GM19467 (cell line): ENCODE results near the gene TRIO.

Experiments used
- ATAC-seq: cut with Tn5 transposase; IDR thresholded peaks from one replicate; pipeline ENCODE4 v1.9.1; 2021; ENCODE audit warnings: mild to moderate bottlenecking, moderate library complexity; ENCODE audit not compliant: unreplicated experiment

Gene TRIO

DNA sequence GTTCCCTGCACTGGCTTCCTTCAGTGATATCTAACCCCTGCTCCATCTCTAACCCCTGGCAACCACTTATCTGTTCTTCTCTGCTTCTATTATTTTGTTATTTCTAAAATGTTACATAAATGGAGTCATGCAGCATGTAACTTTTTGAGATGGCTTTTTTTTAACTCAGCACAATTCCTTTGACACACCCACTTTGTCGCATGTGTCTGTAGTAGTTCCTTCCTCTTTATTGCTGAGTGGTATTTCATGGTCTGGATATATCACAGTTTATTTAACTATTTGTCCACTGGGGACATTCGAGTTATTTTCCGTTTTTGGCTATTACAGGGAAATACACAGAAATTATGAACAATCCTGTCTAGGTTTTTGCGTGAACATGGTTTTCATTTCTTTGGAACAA lies 200.2 kb downstream of the TRIO start:
- ATAC-seq, result no peak

DNA sequence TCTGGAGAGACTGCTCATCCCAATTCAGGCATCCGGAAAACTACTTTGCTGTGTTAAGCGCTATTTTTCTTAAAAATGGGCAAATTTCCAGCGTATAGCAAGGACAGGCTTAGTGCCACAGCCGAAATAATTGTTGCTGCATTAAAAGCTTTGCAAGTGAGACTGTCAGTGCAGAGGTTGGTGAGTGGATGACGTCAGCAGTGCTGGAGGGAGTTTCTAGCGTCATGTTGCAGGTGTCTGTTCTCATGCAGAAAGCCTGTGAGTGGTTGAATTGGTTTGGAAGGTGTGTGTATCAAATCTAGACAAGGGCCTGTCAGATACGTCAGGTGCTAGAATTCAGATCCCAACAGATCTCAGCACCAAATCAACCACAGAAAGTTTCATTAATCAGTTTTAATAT lies 204.4 kb downstream of the TRIO start:
- no peak for ATAC-seq

DNA sequence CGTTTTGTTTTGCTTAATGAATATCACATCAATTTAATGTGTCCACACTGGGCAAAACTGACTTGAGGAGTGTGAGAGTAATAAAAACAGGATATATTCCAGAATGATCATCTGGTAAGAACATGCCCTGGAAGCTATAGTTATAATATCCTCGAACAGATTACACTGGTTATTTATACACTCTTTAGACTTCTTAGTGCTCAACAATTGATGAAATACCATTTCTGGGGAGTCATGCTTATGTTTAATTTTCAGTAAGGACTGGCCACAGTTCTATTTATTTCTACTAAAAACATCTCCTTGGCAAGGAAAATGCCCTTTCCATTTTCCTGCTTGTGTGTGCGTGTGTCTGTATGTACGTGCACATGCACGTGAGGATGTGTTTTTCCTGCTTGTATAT lies 205.0 kb downstream of the TRIO start:
- no peak for ATAC-seq

DNA sequence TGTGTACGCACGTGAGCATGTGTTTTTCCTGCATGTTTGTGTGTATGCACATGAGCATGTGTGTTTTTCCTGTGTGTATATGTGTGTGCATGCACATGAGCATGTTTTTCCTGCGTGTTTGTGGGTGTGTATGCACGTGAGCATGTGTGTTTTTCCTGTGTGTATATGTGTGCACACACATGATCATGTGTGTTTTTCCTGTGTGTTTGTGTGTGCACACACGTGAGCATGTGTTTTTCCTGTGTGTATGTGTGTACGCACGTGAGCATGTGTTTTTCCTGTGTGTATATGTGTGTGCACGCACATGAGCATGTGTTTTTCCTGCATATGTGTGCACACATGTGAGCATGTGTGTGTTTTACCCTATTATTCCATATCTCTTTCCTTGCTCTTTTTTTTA lies 205.9 kb downstream of the TRIO start:
- no peak for ATAC-seq

DNA sequence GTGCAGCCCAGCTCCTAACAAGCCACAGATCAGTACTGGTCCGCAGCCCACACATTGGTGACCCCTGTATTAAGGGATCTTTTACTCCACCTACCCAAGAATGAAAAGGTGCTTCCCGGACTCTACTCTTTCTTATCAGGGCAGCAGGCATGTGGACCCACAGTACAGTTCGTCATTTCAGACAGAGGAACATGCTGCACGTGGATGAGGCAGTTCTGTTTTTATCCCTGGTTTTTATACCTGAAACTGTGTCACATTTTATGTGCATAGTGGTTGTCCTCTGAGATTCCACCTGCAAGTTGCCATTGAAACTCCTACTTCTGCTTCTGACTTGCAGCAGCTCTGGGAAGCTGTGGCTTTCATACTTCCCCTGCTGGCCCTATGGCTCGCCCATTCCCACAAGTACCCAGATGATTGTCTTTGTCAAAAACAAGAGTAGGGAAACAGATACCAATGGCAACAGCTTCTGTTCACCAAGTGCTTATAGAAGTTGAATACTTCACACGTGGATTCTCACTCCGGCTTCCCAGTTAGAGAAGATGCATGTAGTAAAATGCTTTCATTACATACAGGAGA lies 208.0 kb downstream of the TRIO start:
- ATAC-seq, result no peak

DNA sequence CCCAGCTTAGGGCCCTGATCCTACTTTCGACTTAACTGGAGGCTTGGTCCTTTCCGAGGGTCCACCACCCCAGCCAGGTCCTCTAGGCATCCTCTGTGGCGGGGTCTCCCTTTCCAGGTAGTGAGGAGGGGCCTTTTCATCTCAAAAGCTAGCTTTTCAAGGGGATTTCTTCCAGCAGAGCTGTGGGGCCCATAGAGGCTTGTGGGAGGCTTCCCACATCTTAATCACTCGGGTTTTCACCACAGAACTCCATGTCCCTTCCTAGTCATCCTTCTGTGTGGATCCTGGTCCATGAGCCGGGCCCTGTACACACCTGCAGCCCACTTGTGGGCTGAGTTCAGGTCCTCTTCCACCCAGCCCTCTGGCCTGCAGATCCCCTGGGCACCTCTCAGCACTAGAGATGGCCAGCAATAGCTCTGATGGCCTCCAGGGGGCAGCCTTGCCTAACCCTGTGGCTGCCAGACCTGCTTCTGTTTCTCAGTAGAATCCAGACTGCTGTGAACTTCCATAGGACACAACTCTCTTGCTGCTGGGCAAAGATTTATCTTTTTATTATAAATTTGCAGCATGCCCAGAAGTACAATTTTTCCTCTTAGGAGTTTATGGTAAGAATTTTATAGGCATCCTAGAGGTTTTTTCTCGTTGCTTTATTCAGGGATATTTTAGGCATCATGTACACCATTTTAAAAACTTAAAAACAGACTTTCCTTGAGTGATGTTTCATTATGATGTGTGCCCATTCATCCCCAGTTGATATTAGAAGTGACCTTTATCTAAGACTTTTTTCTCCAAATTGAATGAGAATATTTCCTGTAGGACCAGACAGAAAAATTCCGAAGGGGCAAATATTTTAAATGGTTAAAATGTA lies 208.9 kb downstream of the TRIO start:
- ATAC-seq, result peak; percentile 87

DNA sequence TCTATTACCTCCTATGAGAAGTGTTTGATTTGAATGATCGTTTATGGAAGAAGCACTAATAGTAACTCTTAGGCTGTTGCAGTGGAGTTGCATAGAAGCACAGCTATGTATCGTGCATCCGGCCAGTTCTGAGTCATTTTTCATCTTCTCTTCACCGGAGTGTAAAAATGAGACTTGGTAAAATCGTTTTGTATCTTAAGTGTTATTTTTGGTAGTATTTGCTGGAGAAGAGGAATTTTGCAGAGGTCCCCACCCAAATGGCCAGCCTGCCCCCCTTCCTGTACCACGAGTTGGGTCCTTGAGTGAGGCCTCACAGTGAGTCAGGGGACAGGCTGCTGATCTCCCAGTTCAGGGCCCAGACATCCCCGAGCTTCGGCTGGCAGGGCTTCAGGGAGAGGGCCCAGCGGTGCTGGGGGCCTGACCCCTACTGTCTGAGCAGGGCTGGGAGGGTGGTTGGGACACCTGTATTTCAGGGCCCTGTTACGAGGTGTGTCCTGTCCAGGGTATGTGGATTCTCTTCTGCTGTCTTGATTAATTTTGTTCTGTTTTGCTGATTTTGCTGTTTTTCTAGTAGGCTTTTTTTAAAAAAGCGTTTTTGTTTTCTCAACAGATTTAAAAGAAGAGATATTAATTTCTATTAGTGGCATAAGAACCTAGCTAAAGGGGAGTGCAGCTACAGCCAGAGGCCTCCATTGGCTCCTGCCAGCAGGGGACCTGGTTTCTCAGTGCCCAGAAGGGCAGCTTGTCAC lies 210.8 kb downstream of the TRIO start:
- ATAC-seq, result no peak

DNA sequence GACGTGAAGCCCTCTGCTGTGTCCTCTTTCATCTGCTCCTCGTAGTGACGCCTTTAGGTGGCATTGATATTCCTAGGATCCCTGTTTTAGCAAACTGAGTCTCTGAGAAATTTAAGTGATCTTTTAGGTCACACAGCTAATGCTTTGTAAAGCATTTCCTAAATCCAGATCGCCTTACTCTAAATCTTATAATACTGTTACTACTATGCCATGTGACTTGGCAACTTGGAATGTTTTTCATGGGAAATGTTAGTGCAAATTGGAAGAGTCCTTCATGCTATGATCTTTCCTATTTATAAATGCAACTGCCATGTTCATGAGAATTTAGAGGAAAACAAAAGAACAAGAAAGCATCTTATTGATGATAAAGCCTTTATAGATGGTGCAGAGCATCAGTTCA lies 212.2 kb downstream of the TRIO start:
- ATAC-seq, result no peak

DNA sequence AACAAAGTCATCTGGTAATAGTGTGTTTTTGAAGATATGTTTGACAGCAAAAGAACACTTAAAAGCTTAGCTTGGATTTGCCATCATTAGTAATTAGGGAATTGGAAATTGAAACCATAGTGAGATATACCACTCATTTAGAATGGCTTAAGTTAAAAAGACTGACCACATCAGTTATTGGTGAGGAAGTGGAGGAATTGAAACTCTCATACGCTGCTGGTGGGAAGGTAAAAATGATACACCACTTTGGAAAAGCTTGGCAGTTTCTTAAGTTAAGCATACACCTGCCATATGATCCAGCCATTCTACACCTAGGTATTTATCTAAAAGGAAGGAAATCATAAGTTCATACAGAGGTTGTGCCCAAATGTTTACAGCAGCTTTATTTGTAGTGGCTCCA lies 213.2 kb downstream of the TRIO start:
- no peak for ATAC-seq

DNA sequence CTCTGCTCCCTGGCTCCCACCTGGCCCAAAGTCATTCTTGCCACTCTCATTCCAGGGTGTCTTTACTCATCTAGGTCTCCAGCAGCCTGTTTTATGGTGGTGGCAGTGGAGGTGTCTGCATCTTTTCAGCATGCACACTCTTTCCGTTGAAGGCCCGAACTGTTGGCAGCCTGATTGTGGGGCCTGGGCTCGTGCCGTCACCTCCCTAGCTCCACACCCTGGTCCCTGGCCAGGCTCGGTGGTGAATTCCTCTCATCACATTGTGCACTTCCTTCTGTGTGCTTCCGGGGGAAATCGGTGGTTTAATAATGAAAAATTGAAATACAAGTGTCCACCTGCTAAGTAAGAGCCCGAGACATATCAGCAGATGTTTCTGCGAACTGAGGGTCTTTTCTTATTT lies 214.3 kb downstream of the TRIO start:
- ATAC-seq, result no peak

DNA sequence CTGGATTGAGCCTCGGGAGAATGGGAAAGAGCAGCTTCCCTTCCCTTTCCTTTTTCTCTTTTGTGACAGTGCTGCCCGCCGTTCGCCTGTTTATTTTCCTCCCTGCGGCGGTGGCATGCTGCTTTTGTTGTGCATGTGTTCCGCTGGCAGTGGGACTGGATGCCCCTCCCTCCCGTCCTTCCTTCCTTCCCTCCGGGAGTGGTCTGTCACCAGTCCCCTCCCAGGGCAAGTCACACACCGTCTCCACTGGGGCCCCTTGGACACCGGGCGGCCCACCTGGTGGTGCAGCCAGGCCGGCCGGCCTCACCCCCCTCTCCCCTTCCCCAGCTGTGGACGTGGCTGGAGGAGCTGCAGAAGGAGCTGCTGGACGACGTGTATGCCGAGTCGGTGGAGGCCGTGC lies 214.7 kb downstream of the TRIO start:
- ATAC-seq, result no peak

DNA sequence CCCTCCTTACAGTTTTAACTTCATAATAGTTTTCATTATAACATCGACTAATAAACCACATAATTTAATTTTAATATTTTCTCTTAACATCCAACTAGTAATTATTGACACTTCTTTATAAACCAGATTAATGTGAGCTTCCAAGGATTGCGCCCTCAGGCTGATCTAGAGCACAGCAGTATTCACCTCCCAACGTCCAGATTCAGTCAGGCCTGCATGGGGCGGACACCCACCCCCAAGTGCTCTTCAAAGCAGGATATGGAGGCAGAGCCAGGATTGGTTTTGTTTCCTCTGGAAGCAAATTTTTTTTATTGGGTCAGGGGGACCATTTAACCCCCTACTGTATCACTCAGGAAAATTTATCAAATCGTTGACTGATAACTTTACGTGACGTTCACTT lies 215.4 kb downstream of the TRIO start:
- no peak for ATAC-seq

DNA sequence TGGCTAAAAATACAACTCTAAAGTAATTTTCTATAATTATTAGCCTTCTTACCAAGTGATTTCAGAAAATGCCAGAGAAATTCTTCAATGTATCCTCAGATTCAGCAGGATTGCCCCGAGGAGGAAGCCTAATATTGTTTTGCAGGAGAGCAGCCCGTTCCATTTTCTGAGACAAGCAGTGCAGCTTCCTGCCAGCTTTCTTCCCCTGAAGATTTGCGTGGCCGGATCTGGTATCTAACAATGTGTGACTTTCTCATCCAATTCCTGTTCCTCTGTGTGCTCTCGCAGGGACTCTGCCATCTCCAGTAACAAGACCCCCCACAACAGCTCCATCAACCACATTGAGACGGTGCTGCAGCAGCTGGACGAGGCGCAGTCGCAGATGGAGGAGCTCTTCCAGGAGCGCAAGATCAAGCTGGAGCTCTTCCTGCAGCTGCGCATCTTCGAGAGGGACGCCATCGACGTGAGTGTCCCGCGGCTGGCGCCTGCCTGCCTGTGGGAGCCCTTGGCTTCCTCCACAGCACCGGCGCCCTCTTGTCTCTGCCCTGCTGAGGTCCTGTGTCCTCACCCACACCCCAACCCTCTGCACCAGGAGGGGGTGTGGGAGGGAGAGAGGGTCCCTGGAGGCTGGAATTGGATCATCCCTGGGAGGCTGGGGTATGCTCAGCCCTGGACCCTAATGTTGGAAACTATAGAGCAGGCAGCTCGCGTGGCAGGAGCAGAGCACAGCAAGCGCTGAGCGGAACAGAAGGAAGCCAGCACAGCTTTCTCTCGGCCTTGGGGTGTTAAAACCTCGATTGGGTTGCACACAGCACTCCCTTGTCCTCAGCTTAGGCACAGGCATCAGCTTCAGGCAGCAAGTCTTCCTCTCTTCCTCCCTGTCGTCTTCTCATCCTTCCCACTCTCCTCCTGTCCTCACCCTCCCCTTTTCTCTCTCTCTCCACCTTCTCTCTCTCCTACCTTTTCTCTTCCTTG lies 216.2 kb downstream of the TRIO start:
- ATAC-seq, result no peak

DNA sequence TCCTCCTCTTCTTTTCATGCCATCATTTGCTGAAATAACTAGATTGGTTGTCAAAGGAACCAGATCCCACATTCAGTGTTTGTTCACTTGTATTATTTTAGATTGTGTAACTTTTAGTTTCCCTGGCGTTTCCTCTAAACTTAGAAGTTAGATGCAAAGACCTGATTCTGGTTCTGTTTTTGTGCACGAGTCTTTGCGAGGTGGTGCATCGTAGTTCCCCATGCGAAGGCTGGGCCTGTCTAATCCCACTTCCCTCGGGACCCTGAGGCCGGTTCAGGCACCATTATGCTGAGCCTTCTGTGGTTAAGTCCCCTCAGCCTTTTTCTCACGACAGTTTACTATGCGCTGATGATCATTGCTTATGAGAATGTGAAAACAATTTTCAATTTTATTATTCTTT lies 219.3 kb downstream of the TRIO start:
- no peak for ATAC-seq

DNA sequence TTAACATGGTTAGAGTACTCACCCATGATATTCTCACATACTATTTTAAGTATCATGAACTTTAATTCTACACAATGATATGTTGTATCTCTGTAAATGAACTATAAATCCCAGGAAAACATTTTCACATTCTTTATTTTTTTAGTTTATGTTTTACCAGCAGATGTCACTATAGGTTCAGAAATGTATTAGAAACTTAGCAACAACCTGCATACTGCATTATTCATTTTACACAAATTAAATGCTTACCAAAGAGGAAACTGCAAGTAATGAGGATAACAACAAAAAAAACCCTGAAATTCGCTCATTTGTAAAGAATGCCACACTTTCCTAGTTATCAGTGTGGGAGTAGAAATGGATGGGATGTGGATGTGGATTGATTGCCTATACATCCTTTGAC lies 221.0 kb downstream of the TRIO start:
- no peak for ATAC-seq

DNA sequence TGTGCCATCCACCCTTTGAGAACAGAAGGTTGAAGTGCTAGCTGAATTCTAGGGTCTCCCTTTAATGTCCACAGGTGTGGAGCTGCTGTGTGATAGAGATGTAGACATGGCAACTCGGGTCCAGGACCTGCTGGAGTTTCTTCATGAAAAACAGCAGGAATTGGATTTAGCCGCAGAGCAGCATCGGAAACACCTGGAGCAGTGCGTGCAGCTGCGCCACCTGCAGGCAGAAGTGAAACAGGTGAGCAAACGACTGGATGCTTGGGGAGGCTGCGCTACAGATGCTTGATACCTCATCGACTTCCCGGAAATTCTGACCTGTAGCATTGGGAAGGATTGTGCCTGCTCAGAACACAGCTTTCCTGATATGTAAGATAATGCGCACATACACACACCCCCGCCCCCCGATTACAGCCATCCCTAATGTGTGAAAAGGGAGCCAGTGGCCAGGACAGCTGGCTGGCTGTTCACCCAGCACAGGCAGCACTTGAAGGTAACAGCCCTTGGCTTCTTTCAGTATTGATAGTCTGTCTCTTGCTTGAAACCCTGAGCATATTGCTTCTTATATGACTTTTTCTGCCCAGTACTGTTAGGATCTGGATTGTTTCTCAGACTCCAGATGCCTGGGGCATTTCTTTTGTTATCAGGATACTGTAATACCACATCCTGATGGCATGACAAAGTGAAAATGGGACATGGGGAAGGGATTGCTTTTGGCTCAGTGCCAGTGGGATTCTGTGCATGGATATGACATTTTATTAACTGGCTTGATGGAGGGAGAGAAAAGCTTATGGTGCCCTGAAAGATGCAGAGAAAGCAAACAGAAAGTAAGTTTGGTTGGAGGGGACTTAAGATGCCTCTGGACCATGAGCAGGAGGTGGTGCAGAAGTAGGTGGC lies 221.7 kb downstream of the TRIO start:
- ATAC-seq, result no peak

DNA sequence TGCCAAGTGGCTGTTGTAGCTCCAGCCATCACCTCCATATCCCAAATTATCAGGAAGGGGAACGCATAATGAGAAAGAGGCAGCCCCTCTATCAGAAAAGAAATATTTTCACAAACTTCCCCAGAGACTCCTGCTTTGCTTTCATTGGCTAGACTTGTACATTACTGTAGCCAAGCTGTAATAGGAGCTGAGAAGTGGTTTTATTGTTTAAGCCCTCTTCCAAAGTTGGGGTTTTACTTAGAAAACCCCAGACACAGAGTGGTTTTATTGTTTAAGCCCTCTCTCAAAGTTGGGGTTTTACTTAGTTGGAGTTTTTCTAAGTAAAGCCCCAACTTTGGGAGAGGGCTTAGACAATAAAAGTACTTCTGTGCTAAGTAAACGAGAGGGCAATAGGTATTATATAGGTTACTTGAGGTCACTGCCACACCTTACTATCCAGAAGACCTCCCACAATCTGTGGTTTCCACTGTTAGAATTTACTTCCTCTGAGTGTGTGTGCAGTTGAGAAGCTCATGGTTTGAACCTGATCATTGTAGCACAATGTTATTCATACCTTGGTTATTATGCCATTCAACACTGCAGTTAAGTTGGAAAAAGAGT lies 222.8 kb downstream of the TRIO start:
- no peak for ATAC-seq

DNA sequence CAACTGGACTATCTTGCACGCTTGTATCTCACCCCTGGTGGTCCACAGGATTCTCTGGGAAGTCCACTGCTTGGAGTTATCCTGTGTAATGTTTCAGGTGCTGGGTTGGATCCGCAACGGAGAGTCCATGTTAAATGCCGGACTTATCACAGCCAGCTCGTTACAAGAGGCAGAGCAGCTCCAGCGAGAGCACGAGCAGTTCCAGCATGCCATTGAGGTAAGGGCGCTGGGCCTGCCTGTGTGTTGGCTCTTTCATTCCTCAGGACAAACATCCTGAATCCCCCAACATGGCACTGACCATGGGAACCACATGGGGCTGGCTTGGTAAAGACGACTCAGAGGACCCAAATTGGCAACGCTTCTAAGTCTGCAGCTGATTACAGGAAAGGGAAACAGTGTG lies 223.6 kb downstream of the TRIO start:
- no peak for ATAC-seq

DNA sequence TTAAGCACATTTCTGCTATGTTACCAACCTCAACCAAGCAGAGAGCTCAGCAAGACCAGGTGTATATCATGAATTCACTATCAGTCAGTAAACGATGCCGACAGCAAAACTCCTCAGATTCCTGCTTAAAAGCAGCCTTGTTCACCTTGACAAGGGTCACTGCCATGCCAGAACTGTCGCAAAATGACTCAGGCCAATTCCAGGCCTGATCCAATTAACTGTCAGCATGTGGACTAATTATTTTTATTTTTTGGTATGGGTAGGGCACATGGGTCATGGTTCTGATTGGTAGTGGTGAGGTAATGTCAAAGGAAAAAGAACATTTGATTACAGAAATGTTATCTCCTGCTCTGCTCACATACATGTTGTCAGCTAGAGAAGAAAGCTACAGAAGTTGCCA lies 224.2 kb downstream of the TRIO start:
- no peak for ATAC-seq
